ENCODE data around the gene ITGA3.

DNA sequence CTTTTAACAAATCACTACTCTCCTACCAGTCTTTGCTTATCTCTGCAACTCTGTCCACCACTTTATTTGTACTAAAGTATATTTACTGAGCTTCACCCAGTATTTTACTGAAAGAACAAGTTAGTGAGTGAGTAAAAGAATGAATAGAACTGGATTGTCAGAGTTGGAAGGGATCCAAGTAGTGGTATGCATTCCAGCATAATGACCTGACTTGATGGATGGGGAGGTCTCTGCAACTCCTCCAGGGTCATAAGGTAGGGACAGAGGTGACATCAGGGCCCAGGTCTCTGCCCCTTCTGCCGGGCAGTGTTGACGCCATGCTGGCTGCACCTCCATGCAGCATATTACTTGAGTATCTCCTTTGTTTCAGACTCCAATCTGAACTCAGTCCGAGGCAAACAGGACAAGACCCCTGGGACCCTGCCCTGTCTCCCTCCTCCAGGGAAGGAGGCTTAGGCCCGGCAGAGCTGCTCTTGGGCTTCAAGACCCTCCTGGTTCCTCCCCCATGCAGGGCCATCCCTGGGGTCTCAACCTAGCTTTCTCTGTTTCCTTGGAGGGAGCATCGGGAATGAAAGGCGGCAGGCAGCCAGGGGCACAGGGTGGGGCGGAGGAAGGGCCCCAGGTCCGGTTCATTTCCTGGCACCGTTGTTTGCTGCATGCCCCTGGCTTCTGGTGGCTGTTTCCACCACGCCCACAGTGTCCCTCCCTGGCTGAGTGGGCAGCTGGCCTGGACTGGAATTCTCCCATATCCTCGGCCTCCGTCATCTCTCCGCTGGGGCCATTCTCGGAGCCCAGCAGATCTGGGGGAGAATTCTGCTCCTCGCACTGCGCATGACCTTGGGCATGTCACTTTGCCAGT is 12.4 kb upstream of the ITGA3 start:
- TF ChIP-seq, protein P1, sequence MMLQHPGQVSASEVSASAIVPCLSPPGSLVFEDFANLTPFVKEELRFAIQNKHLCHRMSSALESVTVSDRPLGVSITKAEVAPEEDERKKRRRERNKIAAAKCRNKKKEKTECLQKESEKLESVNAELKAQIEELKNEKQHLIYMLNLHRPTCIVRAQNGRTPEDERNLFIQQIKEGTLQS (IDR thresholded peaks at IDR 0.05): no peak
- TF ChIP-seq, protein P2, sequence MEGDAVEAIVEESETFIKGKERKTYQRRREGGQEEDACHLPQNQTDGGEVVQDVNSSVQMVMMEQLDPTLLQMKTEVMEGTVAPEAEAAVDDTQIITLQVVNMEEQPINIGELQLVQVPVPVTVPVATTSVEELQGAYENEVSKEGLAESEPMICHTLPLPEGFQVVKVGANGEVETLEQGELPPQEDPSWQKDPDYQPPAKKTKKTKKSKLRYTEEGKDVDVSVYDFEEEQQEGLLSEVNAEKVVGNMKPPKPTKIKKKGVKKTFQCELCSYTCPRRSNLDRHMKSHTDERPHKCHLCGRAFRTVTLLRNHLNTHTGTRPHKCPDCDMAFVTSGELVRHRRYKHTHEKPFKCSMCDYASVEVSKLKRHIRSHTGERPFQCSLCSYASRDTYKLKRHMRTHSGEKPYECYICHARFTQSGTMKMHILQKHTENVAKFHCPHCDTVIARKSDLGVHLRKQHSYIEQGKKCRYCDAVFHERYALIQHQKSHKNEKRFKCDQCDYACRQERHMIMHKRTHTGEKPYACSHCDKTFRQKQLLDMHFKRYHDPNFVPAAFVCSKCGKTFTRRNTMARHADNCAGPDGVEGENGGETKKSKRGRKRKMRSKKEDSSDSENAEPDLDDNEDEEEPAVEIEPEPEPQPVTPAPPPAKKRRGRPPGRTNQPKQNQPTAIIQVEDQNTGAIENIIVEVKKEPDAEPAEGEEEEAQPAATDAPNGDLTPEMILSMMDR (IDR thresholded peaks at IDR 0.05; ENCODE audit: low read depth, low read length, missing input control): no peak
- TF ChIP-seq, protein P3, sequence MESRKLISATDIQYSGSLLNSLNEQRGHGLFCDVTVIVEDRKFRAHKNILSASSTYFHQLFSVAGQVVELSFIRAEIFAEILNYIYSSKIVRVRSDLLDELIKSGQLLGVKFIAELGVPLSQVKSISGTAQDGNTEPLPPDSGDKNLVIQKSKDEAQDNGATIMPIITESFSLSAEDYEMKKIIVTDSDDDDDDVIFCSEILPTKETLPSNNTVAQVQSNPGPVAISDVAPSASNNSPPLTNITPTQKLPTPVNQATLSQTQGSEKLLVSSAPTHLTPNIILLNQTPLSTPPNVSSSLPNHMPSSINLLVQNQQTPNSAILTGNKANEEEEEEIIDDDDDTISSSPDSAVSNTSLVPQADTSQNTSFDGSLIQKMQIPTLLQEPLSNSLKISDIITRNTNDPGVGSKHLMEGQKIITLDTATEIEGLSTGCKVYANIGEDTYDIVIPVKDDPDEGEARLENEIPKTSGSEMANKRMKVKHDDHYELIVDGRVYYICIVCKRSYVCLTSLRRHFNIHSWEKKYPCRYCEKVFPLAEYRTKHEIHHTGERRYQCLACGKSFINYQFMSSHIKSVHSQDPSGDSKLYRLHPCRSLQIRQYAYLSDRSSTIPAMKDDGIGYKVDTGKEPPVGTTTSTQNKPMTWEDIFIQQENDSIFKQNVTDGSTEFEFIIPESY (IDR thresholded peaks at IDR 0.05): no peak
- TF ChIP-seq TAF1 (conservative IDR thresholded peaks at IDR 0.05): no peak
- TF ChIP-seq GABPA (IDR thresholded peaks at IDR 0.05 in 1 of 2, conservative IDR thresholded peaks at IDR 0.05 in 1 of 2): no peak
- TF ChIP-seq RAD21 (IDR thresholded peaks at IDR 0.05): no peak
- TF ChIP-seq FOXA1 (IDR thresholded peaks at IDR 0.05): no peak
- TF ChIP-seq, protein P4, sequence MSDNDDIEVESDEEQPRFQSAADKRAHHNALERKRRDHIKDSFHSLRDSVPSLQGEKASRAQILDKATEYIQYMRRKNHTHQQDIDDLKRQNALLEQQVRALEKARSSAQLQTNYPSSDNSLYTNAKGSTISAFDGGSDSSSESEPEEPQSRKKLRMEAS (IDR thresholded peaks at IDR 0.05): no peak
- TF ChIP-seq, protein P5, sequence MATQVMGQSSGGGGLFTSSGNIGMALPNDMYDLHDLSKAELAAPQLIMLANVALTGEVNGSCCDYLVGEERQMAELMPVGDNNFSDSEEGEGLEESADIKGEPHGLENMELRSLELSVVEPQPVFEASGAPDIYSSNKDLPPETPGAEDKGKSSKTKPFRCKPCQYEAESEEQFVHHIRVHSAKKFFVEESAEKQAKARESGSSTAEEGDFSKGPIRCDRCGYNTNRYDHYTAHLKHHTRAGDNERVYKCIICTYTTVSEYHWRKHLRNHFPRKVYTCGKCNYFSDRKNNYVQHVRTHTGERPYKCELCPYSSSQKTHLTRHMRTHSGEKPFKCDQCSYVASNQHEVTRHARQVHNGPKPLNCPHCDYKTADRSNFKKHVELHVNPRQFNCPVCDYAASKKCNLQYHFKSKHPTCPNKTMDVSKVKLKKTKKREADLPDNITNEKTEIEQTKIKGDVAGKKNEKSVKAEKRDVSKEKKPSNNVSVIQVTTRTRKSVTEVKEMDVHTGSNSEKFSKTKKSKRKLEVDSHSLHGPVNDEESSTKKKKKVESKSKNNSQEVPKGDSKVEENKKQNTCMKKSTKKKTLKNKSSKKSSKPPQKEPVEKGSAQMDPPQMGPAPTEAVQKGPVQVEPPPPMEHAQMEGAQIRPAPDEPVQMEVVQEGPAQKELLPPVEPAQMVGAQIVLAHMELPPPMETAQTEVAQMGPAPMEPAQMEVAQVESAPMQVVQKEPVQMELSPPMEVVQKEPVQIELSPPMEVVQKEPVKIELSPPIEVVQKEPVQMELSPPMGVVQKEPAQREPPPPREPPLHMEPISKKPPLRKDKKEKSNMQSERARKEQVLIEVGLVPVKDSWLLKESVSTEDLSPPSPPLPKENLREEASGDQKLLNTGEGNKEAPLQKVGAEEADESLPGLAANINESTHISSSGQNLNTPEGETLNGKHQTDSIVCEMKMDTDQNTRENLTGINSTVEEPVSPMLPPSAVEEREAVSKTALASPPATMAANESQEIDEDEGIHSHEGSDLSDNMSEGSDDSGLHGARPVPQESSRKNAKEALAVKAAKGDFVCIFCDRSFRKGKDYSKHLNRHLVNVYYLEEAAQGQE (IDR thresholded peaks at IDR 0.05): no peak
- no peak for TF ChIP-seq RXRA (IDR thresholded peaks at IDR 0.05)
- TF ChIP-seq SP1 (IDR thresholded peaks at IDR 0.05): no peak
- TF ChIP-seq HNF4A (conservative IDR thresholded peaks at IDR 0.05): no peak
- TF ChIP-seq HNF4G (IDR thresholded peaks at IDR 0.05): no peak
